K562 (cell line): ENCODE results near the gene ATP9B. TPM values are rescaled to one million over a fixed set of nuclear protein-coding genes. Genes with fewer than 3 reads are reported as not detected.

ENCODE experiments used
- MGA ChIP-seq: fragments of 450-650 bp; IDR thresholded peaks from 2 replicates; pipeline ENCODE4 v1.6.1; 2016; ENCODE audit warnings: mild to moderate bottlenecking, moderate library complexity
- RUNX1 ChIP-seq: sonication (generic); IDR thresholded peaks from 2 replicates; pipeline ENCODE4 v1.6.1; 2016; ENCODE audit warnings: antibody characterized with exemption, low read depth
- polyA plus RNA-seq, 8 experiments: library from polyadenylated mRNA; depleted of rRNA in 4 of 8; stranded (reverse) in 5 of 8; unstranded in 3 of 8; fragments of >200 nt; fragmentation: Nextera tagmentation in 2 of 8; fragmentation: Illumina TruSeq in 1 of 8; extraction: Ambion mirVana in 2 of 8; extraction: Trizol in 1 of 8; gene quantifications; 2 replicates each; pipeline versions ENCODE4 v1.2.1 to v1.2.3, GENCODE V29; 2011 to 2014; ENCODE audit warnings: inconsistent platforms in 1 of 8, missing spikeins in 1 of 8
- total RNA-seq, 7 experiments: library from RNA; depleted of rRNA in 6 of 7; stranded (reverse); fragments of >200 nt in 6 of 7; fragmentation: Illumina TruSeq in 2 of 7; extraction: Trizol in 2 of 7; gene quantifications; 2 replicates each; pipeline versions ENCODE4 v1.2.1 to v1.2.3, GENCODE V29; 2011 to 2021; ENCODE audit warnings: low replicate concordance in 1 of 7
- TF ChIP-seq, protein P1 (sequence below): fragments of 450-650 bp; formaldehyde crosslinking; IDR thresholded peaks from 2 replicates; pipeline ENCODE4 v1.4.0; 2020; ENCODE audit warnings: mild to moderate bottlenecking, moderate library complexity
- TF ChIP-seq, protein P2 (sequence below), 2 experiments: IDR thresholded peaks; 2 replicates each; pipeline ENCODE4 v1.6.1; 2011; ENCODE audit warnings: borderline replicate concordance in 1 of 2, control low read depth in 1 of 2, low read depth in 1 of 2, low read length in 1 of 2, mild to moderate bottlenecking in 1 of 2, mixed read lengths in 1 of 2, moderate library complexity in 1 of 2; ENCODE audit not compliant: insufficient read depth in 1 of 2, insufficient read length in 1 of 2, poor library complexity in 1 of 2, severe bottlenecking in 1 of 2; ENCODE audit errors: extremely low read depth in 1 of 2

The ATP9B gene
- total and polyA plus RNA-seq, 9 of the 15 experiments (the other 6 are each of a cell fraction or from before 2014, with no cell fraction given), result 0.66 to 13.2 (median 7.9) TPM

- TF ChIP-seq MGA (0 out of 2 replicates have a peak, but pooled peaks have one; percentile 16), RUNX1 (no peak)
- TF ChIP-seq, protein P1, sequence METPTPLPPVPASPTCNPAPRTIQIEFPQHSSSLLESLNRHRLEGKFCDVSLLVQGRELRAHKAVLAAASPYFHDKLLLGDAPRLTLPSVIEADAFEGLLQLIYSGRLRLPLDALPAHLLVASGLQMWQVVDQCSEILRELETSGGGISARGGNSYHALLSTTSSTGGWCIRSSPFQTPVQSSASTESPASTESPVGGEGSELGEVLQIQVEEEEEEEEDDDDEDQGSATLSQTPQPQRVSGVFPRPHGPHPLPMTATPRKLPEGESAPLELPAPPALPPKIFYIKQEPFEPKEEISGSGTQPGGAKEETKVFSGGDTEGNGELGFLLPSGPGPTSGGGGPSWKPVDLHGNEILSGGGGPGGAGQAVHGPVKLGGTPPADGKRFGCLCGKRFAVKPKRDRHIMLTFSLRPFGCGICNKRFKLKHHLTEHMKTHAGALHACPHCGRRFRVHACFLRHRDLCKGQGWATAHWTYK (CRISPR knock-in tag), result no peak
- TF ChIP-seq, protein P2, sequence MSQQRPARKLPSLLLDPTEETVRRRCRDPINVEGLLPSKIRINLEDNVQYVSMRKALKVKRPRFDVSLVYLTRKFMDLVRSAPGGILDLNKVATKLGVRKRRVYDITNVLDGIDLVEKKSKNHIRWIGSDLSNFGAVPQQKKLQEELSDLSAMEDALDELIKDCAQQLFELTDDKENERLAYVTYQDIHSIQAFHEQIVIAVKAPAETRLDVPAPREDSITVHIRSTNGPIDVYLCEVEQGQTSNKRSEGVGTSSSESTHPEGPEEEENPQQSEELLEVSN (IDR thresholded peaks at IDR 0.05; ENCODE audit: borderline replicate concordance in 1 of 2, extremely low read depth in 1 of 2, insufficient read depth in 1 of 2, insufficient read length in 1 of 2, low read depth in 1 of 2, low read length in 1 of 2, poor library complexity in 1 of 2, severe bottlenecking in 1 of 2), result peak in 1 of 2 experiments; percentile 17
Measured at GRCh38 chr18:79403723-79404566, 334.8 kb downstream of the ATP9B start (continued).
